Measurements from ENCODE around the gene TMEM204.

Gene TMEM204

GRCh38 chr16:1526608-1527555, 6.6 kb upstream of the TMEM204 start:
- DNase-seq (ENCODE audit: insufficient read length) = no peak
- no peak for FAIRE-seq
- TF ChIP-seq POLR2A (IDR thresholded peaks at IDR 0.05; ENCODE audit: low read depth, low read length) (no peak), TAF1 (IDR thresholded peaks at IDR 0.05; ENCODE audit: borderline replicate concordance, low read depth, low read length) (no peak), POLR2AphosphoS5 (IDR thresholded peaks at IDR 0.05; ENCODE audit: low read depth, low read length) (no peak)

- DNase-seq (ENCODE audit: insufficient read length) (no peak), FAIRE-seq (no peak)
- no peak for TF ChIP-seq POLR2AphosphoS5 (IDR thresholded peaks at IDR 0.05; ENCODE audit: low read depth, low read length)
- no peak for TF ChIP-seq TAF1 (IDR thresholded peaks at IDR 0.05; ENCODE audit: borderline replicate concordance, low read depth, low read length)
- TF ChIP-seq POLR2A (IDR thresholded peaks at IDR 0.05; ENCODE audit: low read depth, low read length) = no peak
Measured at GRCh38 chr16:1527836-1528811, 5.3 kb upstream of the TMEM204 start.

- no peak for TF ChIP-seq POLR2A (IDR thresholded peaks at IDR 0.05; ENCODE audit: low read depth, low read length)
- TF ChIP-seq POLR2AphosphoS5 (IDR thresholded peaks at IDR 0.05; ENCODE audit: low read depth, low read length) = no peak
- no peak for TF ChIP-seq TAF1 (IDR thresholded peaks at IDR 0.05; ENCODE audit: borderline replicate concordance, low read depth, low read length)
- FAIRE-seq (no peak), DNase-seq (ENCODE audit: insufficient read length) (no peak)
Measured at GRCh38 chr16:1528921-1529537, 4.4 kb upstream of the TMEM204 start.

- no peak for DNase-seq (ENCODE audit: insufficient read length)
- no peak for FAIRE-seq
- no peak for TF ChIP-seq POLR2A (IDR thresholded peaks at IDR 0.05; ENCODE audit: low read depth, low read length)
- TF ChIP-seq POLR2AphosphoS5 (IDR thresholded peaks at IDR 0.05; ENCODE audit: low read depth, low read length) = no peak
Measured at GRCh38 chr16:1530349-1530882, 3.0 kb upstream of the TMEM204 start.

- no peak for FAIRE-seq
- TF ChIP-seq POLR2AphosphoS5 (IDR thresholded peaks at IDR 0.05; ENCODE audit: low read depth, low read length) = no peak
- no peak for TF ChIP-seq POLR2A (IDR thresholded peaks at IDR 0.05; ENCODE audit: low read depth, low read length)
- TF ChIP-seq TAF1 (IDR thresholded peaks at IDR 0.05; ENCODE audit: borderline replicate concordance, low read depth, low read length) = no peak
- no peak for DNase-seq (ENCODE audit: insufficient read length)
Measured at GRCh38 chr16:1530883-1531637, 2.4 kb upstream of the TMEM204 start.

- no peak for DNase-seq (ENCODE audit: insufficient read length)
- no peak for FAIRE-seq
- TF ChIP-seq POLR2A (IDR thresholded peaks at IDR 0.05; ENCODE audit: low read depth, low read length) (no peak), POLR2AphosphoS5 (IDR thresholded peaks at IDR 0.05; ENCODE audit: low read depth, low read length) (no peak), TAF1 (IDR thresholded peaks at IDR 0.05; ENCODE audit: borderline replicate concordance, low read depth, low read length) (no peak)
Measured at GRCh38 chr16:1531638-1531910, 1.9 kb upstream of the TMEM204 start.

- TF ChIP-seq POLR2AphosphoS5 (IDR thresholded peaks at IDR 0.05; ENCODE audit: low read depth, low read length) (no peak), POLR2A (IDR thresholded peaks at IDR 0.05; ENCODE audit: low read depth, low read length) (no peak), TAF1 (IDR thresholded peaks at IDR 0.05; ENCODE audit: borderline replicate concordance, low read depth, low read length) (no peak)
- DNase-seq (ENCODE audit: insufficient read length) (no peak), FAIRE-seq (no peak)
Measured at GRCh38 chr16:1532081-1532760, 1.2 kb upstream of the TMEM204 start.

- DNase-seq (ENCODE audit: insufficient read length) (no peak), FAIRE-seq (no peak)
- no peak for TF ChIP-seq POLR2A (IDR thresholded peaks at IDR 0.05; ENCODE audit: low read depth, low read length)
Measured at GRCh38 chr16:1532771-1533170, 695 bp upstream of the TMEM204 start.

- no peak for DNase-seq (ENCODE audit: insufficient read length)
- no peak for FAIRE-seq
- TF ChIP-seq TAF1 (IDR thresholded peaks at IDR 0.05; ENCODE audit: borderline replicate concordance, low read depth, low read length) (no peak), POLR2AphosphoS5 (IDR thresholded peaks at IDR 0.05; ENCODE audit: low read depth, low read length) (no peak), POLR2A (IDR thresholded peaks at IDR 0.05; ENCODE audit: low read depth, low read length) (no peak)
Measured at GRCh38 chr16:1534021-1535020, 855 bp downstream of the TMEM204 start.
